Stimulated activated CD4-positive, alpha-beta T cell treated with anti-CD3 and anti-CD28 coated beads, Interleukin-12 subunit alpha, Interleukin-12 subunit beta, amount 100 ng/mL, for 4 hours (primary cell): ENCODE measurements around the gene TCEAL4.
A peak's percentile ranks its signal among the peaks of the same experiment; 100 is the strongest.
"Not testable (repeated sequence)": the region's sequence is repeated elsewhere in the genome, so short reads cannot be mapped to it uniquely, and the experiment has no call there.

ENCODE experiments used
- DNase-seq: peaks from one replicate; pipeline ENCODE4 v3.0.0-alpha.2; 2020

TCEAL4 gene

GRCh38 chrX:103595202-103595601 lies 9.9 kb downstream of the TCEAL4 start:
- not testable (repeated sequence) for DNase-seq

GRCh38 chrX:103607364-103608305 lies 22.3 kb downstream of the TCEAL4 start, which contains the start of gene TCEAL3:
TCEAL3 (plus strand) TSS chrX:103607963; CDS start chrX:103609065, 1,102 bp downstream.
- peak; percentile 18 for DNase-seq

GRCh38 chrX:103608306-103608963 lies 23.1 kb downstream of the TCEAL4 start:
- DNase-seq, result no peak

GRCh38 chrX:103610282-103610681 lies 25.0 kb downstream of the TCEAL4 start:
- DNase-seq, result no peak

GRCh38 chrX:103613362-103613890 lies 28.1 kb downstream of the TCEAL4 start:
- no peak for DNase-seq

GRCh38 chrX:103614999-103615398 lies 29.7 kb downstream of the TCEAL4 start:
- no peak for DNase-seq

- no peak for DNase-seq
Observed at GRCh38 chrX:103615781-103616371, 30.6 kb downstream of the TCEAL4 start.

- no peak for DNase-seq
Observed at GRCh38 chrX:103616676-103617186, 31.4 kb downstream of the TCEAL4 start.

- DNase-seq, result no peak
Observed at GRCh38 chrX:103624111-103624510, 38.8 kb downstream of the TCEAL4 start.

GRCh38 chrX:103626855-103627254 lies 41.5 kb downstream of the TCEAL4 start:
- no peak for DNase-seq

GRCh38 chrX:103628386-103629317 lies 43.3 kb downstream of the TCEAL4 start, which contains the start of gene TCEAL1:
TCEAL1 (plus strand) TSS chrX:103628975; CDS start chrX:103629917, 942 bp downstream.
- peak; percentile 15 for DNase-seq

GRCh38 chrX:103629318-103630170 lies 44.2 kb downstream of the TCEAL4 start:
- DNase-seq, result peak; percentile 13

- no peak for DNase-seq
Observed at GRCh38 chrX:103630171-103630511, 44.8 kb downstream of the TCEAL4 start.

- no peak for DNase-seq
Observed at GRCh38 chrX:103631145-103631544, 45.8 kb downstream of the TCEAL4 start.

GRCh38 chrX:103635436-103635835 lies 50.1 kb downstream of the TCEAL4 start:
- no peak for DNase-seq
